Measurements from ENCODE around the gene KDELR3.
A peak's percentile ranks its signal among the peaks of the same experiment; 100 is the strongest.

KDELR3 gene

DNA sequence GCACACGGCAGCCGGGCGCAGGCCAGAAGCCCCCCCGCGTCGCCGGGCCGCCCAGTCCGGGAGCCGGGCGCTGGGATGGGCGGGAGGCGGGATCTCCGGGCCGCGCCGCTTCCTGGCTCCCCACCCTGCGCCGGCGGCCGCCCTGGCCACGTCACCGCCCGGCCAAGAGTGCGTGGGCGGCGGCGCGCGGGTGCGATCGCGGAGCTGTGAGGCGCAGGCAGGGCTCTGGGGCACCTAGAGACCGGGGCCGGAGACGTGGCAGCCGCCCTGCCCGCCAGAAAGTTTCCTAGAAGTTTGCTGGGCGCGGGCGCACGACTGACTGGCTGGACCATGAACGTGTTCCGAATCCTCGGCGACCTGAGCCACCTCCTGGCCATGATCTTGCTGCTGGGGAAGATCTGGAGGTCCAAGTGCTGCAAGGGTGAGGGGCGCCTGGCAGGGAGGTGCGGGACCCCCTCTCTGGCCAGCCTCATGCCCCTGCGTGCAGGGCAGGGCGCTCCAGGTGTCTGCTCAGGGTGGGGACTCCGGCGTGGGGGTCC lies at the start of gene KDELR3:
KDELR3 (plus strand) TSS at position 193 of the 539 bp plus-strand sequence; CDS start at position 331, 138 bp downstream.
- peak; percentile 48 for DNase-seq

DNA sequence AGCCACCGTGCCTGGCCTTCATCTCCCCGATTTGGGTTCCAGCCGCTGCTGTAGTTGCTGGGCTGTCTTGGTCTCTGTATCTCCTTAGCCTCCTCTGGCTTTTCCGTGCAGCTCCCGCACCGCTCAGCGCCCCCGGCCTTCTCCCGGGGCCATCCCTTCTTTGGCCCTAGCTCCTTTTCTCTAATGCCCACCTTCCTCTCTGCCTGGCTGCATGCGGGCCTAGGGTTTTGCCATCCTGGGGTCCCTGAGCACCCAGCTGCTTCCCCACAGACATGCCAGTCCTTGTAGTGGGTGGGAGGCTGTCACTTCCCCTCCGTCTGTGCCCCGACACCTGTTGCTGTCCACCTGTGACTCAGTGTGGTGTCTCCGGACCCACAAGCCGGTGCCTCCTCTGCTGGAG lies 49.3 kb upstream of the KDELR3 start:
- no peak for DNase-seq

GRCh38 chr22:38419121-38419857 lies 48.6 kb upstream of the KDELR3 start:
- DNase-seq: no peak

DNA sequence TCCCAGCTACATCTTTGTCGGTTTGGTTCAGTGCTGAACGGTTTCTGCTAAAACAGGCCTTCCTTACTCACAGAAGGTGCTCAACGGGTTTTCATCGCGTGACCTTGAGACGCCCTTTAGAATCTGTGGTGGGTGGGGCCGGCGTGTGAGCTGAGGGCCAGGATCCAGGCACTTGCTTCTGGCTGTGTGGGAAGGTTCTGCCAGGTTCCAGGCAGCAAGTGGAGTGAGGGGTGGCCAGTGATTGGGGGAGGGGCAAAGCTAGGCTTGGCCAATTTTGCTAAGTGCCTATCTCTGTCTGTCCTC lies 48.1 kb upstream of the KDELR3 start:
- DNase-seq: no peak

- no peak for DNase-seq
These were observed 47.2 kb upstream of the KDELR3 start for GRCh38 chr22:38420734-38421133.

- DNase-seq: peak; percentile 1
These were observed 45.0 kb upstream of the KDELR3 start for GRCh38 chr22:38422611-38423511.

DNA sequence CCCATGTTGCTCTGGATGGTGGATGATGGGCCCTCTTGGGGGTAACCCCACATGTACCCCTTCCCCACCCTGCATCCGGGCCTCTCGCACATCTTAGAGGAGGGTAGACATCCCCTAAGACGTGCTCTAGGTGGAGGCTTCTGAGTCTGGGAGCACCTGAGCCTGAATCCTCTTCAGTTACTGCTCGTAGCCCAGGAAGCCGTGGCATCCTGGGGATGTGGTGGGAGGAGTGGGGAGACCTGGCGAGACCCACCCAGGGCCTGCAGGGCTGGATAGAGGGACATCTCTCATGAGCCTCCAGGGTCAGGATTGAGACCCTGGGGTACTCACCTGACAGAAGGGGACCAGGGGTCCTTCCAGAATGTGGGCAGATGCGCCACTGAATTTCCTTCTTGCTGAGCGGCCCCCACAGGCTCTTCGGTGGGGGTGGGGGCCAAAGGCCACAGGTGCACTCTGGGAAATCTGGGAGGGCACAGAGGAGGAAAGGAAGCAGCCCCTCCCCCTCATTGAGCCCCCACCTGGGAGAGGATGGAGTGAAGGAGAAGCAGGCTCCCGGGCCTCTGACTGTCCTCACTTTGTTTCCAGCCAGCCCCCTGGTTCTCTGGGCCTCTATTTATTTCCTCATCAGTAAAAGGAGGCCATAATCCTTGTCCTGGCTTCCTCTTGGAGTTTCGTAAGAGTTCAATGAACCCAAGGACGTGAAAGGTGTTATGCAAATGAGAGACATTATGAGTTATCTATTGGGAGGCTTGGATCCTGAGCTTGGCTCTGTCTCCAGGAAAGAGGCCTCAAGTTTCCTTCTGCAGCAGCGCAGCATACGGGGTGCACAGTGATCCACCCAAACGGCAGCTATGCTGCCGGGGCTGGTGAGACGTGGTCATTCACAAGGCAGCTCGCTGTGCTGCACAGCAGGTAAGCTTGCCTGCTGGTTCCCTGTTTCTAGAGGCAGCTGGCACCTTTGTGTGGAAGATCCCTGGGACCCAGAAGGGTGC lies 44.1 kb upstream of the KDELR3 start:
- no peak for DNase-seq

DNA sequence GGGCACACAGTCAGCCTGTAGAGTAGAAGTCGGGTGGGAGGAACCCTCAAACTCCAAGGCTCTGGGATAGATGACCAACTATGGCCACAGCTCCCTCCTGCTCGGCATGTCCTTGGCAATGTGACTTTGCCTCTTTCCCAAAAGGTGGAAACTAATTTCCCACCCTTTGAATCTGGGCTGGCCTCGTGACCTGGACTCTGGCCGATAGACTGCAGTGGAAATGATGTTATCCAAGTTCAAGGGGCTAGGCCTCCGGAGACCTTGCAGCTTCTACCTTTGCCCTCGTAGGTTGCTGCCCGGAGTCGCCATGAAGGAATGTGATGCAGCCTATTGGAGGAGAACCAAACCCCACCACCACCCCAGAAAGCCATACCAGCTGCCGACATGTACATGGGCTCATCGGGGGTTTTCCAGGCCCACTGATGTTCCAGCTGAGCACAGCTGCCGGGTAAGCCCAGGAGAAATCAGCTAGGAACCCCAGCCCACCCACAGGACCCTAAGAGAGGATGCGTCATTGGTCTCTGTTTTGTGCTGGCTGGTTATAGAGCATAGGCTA lies 43.3 kb upstream of the KDELR3 start:
- no peak for DNase-seq

DNA sequence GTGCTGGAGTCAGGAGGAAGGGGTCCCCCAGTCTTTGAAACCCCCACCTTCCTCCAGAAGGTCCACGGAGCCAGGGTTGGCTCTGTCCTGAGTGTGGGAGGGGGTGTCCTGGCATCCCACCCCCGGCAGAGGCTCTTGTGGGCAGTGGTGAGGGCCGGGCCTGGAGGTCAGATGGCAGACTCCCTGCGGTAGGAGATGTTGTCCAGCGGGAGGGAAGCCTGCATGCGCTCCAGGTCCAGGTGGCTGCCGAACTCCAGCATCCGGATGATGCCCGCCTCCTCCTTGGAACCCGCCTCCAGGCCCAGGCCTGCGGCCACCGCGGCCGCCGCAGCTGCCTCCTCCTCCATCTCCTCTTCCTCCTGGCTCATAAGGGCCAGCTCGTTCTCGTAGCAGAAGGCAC lies 41.3 kb upstream of the KDELR3 start:
- DNase-seq: no peak

DNA sequence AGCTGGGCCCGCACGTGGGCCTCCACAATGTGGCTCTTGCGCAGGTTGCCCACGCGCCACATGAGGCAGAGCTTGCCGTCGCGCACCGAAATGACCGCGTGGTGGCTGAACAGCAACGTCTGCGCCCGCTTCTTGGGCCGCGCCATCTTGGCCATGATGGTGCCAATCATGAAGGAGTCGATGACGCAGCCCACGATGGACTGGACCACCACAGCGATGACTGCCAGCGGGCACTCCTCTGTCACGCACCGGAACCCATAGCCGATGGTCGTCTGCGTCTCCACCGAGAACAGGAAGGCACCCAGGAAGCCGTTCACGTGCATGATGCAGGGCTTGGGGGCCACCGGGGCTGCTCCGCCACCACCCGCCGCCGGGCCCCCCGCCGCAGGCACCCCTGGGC lies 40.4 kb upstream of the KDELR3 start:
- DNase-seq: no peak

DNA sequence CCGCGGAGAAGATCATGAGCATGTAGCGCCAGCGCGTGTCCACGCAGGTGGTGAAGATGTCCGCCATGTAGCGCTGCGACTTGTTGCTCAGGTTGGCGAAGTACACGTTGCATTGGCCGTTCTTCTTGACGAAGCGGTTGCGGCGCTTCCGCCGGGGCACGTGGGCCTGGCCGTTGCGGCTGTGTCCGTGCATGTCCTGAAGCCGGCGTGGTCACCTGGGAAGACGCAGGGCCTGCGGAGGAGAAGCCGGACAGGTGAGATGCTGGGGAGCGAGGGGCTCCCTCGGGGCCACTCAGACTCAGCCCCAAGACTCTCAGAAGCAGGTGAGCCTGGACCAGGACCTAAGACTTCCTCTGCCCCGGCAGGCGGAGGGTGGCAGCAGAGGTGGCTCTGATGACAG lies 40.0 kb upstream of the KDELR3 start:
- DNase-seq: no peak

DNA sequence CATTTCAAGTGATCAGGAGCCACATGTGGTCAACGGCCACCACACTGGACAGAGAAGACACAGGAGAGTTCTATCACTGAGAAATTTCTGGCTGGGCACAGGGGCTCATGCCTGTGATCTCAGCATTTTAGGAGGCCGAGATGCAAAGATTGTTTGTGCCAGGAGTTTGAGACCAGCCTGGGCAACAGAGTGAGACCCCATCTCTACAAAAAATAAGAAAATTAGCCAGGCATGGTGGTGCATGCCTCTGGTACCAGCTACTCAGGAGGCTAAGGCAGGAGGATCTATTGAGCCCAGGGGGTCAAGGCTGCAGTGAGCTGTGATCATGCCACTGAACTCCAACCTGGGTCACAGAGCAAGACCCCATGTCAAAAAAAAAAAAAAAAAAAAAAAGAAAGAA lies 39.2 kb upstream of the KDELR3 start:
- DNase-seq: no peak

- DNase-seq: no peak
These were observed 38.3 kb upstream of the KDELR3 start for GRCh38 chr22:38429499-38430068.

DNA sequence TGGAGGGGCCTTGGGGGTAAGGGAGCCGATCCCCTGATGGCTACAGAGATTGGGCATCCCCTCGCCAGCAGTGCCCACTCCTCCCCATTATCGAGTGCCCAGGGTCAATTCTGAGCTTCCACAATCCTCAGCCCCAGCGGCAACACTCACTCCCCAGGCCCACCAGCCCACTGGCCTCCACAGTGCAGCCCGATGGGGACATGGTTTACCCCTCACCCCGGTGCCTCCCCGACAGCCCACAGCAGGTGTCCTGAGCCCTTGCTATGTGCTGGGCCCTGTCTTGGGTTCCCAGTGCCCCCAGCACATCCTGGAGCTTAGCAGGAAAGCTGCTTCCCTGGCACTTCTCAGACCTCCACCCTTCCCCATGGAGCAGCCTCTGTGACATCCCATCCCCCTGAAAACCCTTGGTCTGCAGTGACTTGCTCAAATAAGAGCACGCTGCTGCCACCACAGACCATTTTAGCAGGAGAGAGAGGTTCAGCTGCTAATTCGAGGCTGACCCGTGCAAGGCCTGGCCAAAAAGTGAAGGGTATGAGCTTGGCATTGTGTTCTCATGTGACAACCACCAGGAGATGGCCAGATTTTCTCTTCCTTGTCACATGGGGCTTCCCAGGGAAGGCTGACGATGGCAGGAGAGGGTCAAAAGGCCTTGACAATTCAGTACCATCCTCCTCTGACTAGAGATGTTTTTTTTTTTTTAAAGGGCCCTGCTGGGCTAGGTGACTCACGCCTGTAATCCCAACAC lies 36.5 kb upstream of the KDELR3 start:
- no peak for DNase-seq

GRCh38 chr22:38432264-38432663 lies 35.6 kb upstream of the KDELR3 start:
- DNase-seq: no peak

DNA sequence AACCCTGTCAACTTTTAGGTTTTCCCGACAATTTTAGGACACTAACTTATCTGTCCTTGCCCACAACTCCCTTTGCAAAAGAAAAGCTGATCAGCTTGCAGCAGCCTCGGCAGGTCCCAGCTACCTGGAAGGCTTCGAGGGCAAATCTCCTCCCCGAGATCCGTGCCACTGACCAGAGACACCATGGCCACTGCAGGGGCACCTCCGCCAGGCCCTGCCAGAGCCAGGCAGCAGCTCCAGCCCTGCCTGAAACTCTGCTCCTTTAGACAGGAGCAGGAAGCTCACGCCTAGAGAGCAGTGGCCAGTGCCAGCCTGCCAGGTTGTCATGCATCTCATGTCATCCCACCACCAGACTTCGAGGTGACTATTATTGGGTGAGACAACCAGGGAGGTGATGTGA lies 34.0 kb upstream of the KDELR3 start:
- no peak for DNase-seq

GRCh38 chr22:38435010-38435409 lies 32.9 kb upstream of the KDELR3 start:
- no peak for DNase-seq

DNA sequence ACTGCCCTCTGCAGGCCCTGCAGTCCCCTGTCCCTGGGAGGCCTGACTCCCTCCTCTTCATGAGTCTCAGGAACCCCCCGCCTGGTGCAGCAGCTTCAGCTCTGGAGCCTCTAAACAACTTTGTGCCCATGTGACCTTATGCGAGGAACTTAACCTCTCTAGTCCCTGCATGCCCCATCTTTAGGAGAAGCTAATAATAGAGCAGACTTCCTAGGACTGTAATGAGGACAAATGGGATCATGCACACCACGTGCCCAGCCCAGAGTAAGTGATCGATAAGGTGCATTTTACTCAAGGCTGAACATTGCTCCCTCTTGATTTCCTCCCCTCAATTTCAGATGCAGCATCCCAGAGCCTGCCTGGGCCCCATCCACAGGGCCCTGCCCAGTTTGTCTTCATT lies 31.9 kb upstream of the KDELR3 start:
- DNase-seq: no peak

GRCh38 chr22:38436629-38437395 lies 31.1 kb upstream of the KDELR3 start:
- no peak for DNase-seq

GRCh38 chr22:38437416-38437815 lies 30.5 kb upstream of the KDELR3 start:
- DNase-seq: no peak

Data from NCI-H226 (cell line).